VCaP (cell line): ENCODE results near the gene TLCD3B.

Experiments used
- H3K27ac ChIP-seq: fragments of 450-650 bp; 2 replicates; pipeline ENCODE4 v1.5.1; 2017
- CTCF ChIP-seq: fragments of 450-650 bp; conservative IDR thresholded peaks from 2 replicates; pipeline ENCODE4 v1.5.1; 2017; ENCODE audit warnings: mild to moderate bottlenecking, moderate library complexity

TLCD3B gene

GRCh38 chr16:30005341-30006094 is 25.6 kb downstream of the TLCD3B start:
- no peak overlapping the region for H3K27ac ChIP-seq
- TF ChIP-seq CTCF: peak; percentile 81

- no peak for TF ChIP-seq CTCF
- no peak overlapping the region for H3K27ac ChIP-seq
Observed at GRCh38 chr16:30004811-30005242, 26.2 kb downstream of the TLCD3B start.

- TF ChIP-seq CTCF: no peak
- H3K27ac ChIP-seq: no peak overlapping the region
Observed at GRCh38 chr16:30004424-30004776, 26.7 kb downstream of the TLCD3B start.

GRCh38 chr16:30003670-30004423 is 27.2 kb downstream of the TLCD3B start:
- H3K27ac ChIP-seq: no peak overlapping the region

GRCh38 chr16:30002614-30003346 is 28.3 kb downstream of the TLCD3B start:
- no peak overlapping the region for H3K27ac ChIP-seq

More at GRCh38 chr16:30003670-30004423, 27.2 kb downstream of the TLCD3B start:
- no peak for TF ChIP-seq CTCF

GRCh38 chr16:30000735-30001631 is 30.1 kb downstream of the TLCD3B start:
- no peak overlapping the region for H3K27ac ChIP-seq
- TF ChIP-seq CTCF: no peak

More at GRCh38 chr16:30002614-30003346, 28.3 kb downstream of the TLCD3B start:
- TF ChIP-seq CTCF: no peak
